Neural cell (in vitro differentiated cells): ENCODE measurements around the gene PLN.

Source experiments
- EZH2 ChIP-seq: fragments of 200-600, 300-800 bp; shearing (Covaris generic), sonication (generic); IDR thresholded peaks from 2 replicates; pipeline ENCODE4 v1.6.1; 2014; ENCODE audit warnings: antibody characterized with exemption, low read length, borderline replicate concordance, mild to moderate bottlenecking; ENCODE audit not compliant: insufficient read depth, poor library complexity, severe bottlenecking
- TAF1 ChIP-seq: IDR thresholded peaks from 2 replicates; pipeline ENCODE4 v1.6.1; 2012; ENCODE audit warnings: low read depth

DNA sequence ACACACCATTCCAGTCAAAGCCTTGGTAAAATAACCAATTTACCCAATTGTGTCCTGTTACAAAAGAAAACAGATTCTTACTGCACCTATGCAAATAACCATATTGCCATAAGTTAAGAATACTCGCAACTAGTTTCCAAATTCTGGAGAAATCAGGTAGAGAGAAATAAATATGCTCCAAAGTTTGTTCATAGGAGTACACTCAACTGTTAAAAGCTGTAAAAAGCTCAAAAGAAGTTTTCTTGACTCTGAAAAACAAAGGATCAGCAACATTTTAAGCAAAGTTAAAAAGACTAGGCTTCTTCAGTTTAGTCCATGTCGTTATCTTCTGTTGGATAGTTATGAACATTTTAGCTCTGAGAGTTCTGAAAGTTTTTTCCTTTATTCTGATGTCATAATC lies 55.3 kb downstream of the PLN start:
- TF ChIP-seq TAF1, result no peak
- no peak for TF ChIP-seq EZH2
